BJ (cell line): ENCODE data around the gene CRIM1. TPM values are rescaled to one million over a fixed set of nuclear protein-coding genes. Genes with fewer than 3 reads are reported as not detected.

ENCODE experiments used
- CTCF ChIA-PET: fragments of 350-600 bp; formaldehyde crosslinking; extraction: SDS; loops from one replicate; lab custom pipeline; 2021; ENCODE audit warnings: antibody characterized with exemption, inconsistent platforms; lab: Yijun Ruan, JAX
- POLR2A ChIA-PET: fragments of 300-600 bp; sonication (Branson Sonifier 250); formaldehyde crosslinking; extraction: SDS; loops from one replicate; lab custom pipeline; 2021; ENCODE audit warnings: antibody characterized with exemption; lab: Charles Lee
- DNase-seq: peaks from one replicate; pipeline ENCODE4 v3.0.0-alpha.2; 2011; ENCODE audit warnings: low read depth
- H3K27me3 ChIP-seq: 2 replicates; pipeline ENCODE4 v1.6.0; 2011; ENCODE audit warnings: low read length; ENCODE audit not compliant: control insufficient read depth, insufficient read depth
- H3K36me3 ChIP-seq: 2 replicates; pipeline ENCODE4 v1.5.1; 2011; ENCODE audit warnings: low read length; ENCODE audit not compliant: control insufficient read depth, insufficient read depth
- H3K4me3 ChIP-seq: 2 replicates; pipeline ENCODE4 v1.5.1; 2011; ENCODE audit warnings: low read depth, mild to moderate bottlenecking, control low read depth, low read length
- polyA plus RNA-seq: library from polyadenylated mRNA; depleted of rRNA; stranded (reverse); fragments of >200 nt; gene quantifications from 2 replicates; pipeline ENCODE4 v1.2.3, GENCODE V29; 2011
- TF ChIP-seq, protein P1 (sequence below): IDR thresholded peaks from 2 replicates; pipeline ENCODE4 v1.5.1; 2011; ENCODE audit warnings: low read depth, mild to moderate bottlenecking, control low read depth, inconsistent platforms, low read length, moderate library complexity; ENCODE audit not compliant: insufficient read depth

The CRIM1 gene
- polyA plus RNA-seq, 1 experiment, result 729 TPM

DNA sequence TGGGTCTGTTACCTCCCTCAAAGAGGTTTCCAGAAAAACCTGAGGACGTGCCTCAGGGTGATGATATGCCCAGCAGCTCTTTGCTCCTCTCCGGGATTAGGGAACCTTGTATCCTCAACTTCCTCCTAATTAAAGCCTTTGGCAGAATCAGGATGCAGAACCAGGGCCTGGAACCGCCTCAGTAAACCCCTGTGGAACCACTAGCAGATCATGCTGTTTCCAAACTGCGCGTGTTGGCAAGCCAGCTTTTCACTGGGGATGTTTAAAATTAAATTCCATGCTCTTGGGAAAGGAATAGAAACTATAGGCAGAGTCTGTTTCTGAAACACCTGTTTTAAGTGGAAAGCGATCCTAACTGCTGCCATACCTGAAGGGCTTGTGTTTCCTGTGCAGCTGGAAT is 26.4 kb downstream of the CRIM1 start:
- TF ChIP-seq, protein P1, sequence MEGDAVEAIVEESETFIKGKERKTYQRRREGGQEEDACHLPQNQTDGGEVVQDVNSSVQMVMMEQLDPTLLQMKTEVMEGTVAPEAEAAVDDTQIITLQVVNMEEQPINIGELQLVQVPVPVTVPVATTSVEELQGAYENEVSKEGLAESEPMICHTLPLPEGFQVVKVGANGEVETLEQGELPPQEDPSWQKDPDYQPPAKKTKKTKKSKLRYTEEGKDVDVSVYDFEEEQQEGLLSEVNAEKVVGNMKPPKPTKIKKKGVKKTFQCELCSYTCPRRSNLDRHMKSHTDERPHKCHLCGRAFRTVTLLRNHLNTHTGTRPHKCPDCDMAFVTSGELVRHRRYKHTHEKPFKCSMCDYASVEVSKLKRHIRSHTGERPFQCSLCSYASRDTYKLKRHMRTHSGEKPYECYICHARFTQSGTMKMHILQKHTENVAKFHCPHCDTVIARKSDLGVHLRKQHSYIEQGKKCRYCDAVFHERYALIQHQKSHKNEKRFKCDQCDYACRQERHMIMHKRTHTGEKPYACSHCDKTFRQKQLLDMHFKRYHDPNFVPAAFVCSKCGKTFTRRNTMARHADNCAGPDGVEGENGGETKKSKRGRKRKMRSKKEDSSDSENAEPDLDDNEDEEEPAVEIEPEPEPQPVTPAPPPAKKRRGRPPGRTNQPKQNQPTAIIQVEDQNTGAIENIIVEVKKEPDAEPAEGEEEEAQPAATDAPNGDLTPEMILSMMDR, result no peak
- H3K27me3 ChIP-seq, result no peaks in the 10 kb centered on the region
- no peak overlapping the region for H3K4me3 ChIP-seq
- DNase-seq, result no peak
- POLR2A ChIA-PET, result no interaction called here
- CTCF ChIA-PET, result interaction anchor here (0.6 to 0.9 kb wide), 2 partner anchors 113 to 122 kb away, joined by 3 read pairs; no protein-coding TSS in a partner anchor
- peaks cover 9% of the 10 kb centered on the region for H3K36me3 ChIP-seq

DNA sequence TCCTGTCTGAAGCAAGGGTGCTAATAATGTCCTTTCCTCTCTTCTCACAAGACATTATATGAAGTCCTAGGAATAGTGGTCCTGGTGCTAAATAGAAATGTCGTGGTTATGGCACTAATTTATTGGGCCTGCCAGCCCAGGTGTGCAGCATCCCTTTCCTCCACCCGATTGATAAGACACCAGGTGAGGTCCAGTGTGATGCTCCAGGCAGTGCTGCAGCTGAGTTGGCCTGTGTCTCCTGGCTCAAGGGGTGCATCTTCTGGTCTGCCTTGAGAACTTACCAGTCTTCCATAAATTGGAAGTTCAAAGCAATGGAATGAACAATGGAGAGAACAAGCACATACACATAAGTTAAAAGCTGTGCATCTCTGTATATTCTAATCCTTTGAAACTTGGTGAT is 26.9 kb downstream of the CRIM1 start:
- ChIA-PET CTCF (interaction anchor here (1.5 kb wide), 1 partner anchor 11 kb away, joined by 4 read pairs; no protein-coding TSS in a partner anchor), POLR2A (no interaction called here)
- Histone ChIP-seq H3K27me3 (no peaks in the 10 kb centered on the region), H3K36me3 (peaks cover 9% of the 10 kb centered on the region), H3K4me3 (no peak overlapping the region)
- no peak for DNase-seq
- TF ChIP-seq, protein P1, result no peak

DNA sequence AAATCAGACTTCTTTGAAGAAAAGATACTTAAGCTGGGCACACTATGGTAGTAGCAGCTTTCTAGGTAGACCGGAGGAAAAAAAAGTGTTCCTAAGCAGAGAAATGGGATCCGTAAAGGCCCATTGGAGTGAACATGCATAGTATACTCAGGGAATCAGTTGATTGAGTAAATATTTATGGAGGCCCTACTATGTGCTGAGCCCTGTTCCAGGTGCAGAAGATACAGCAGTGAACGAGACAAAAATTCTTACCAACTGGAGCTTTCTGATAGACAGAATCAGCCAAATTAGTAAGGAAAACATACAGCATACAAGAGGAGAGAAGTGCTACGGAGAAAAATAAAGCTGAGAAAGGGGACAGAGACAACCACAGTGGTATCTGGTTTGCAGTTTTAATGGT is 28.1 kb downstream of the CRIM1 start:
- DNase-seq, result no peak
- peaks cover 11% of the 10 kb centered on the region for H3K36me3 ChIP-seq
- CTCF ChIA-PET, result interaction anchor here (1.5 kb wide), 1 partner anchor 9 kb away, joined by 4 read pairs; no protein-coding TSS in a partner anchor
- H3K27me3 ChIP-seq, result no peaks in the 10 kb centered on the region
- H3K4me3 ChIP-seq, result no peak overlapping the region
- POLR2A ChIA-PET, result interaction anchor here (0.5 to 0.6 kb wide), 2 partner anchors 9 to 12 kb away, joined by 3 to 4 read pairs; no protein-coding TSS in a partner anchor
- TF ChIP-seq, protein P1, result no peak

DNA sequence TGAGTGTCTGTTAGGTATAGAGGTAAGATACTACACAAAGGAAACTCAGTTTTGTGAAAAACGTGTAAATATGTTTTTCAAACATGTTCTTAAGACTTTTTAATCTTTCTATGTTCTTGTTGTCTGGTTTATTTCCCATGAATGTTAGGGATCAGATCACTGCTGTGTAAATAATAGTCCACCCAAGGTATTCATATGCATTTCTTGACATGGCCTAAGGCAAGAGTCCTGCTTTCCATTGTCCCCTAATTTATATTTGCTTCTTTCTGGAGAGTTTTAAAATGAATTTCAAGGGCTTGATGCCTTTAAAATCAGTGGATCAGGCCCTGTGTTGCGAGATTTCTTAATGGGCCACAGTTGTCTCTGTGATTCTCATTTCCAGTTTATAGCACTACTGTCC is 28.9 kb downstream of the CRIM1 start:
- Histone ChIP-seq H3K36me3 (peaks cover 11% of the 10 kb centered on the region), H3K27me3 (no peaks in the 10 kb centered on the region), H3K4me3 (no peak overlapping the region)
- CTCF ChIA-PET, result no interaction called here
- POLR2A ChIA-PET, result no interaction called here
- TF ChIP-seq, protein P1, result no peak
- DNase-seq, result no peak

DNA sequence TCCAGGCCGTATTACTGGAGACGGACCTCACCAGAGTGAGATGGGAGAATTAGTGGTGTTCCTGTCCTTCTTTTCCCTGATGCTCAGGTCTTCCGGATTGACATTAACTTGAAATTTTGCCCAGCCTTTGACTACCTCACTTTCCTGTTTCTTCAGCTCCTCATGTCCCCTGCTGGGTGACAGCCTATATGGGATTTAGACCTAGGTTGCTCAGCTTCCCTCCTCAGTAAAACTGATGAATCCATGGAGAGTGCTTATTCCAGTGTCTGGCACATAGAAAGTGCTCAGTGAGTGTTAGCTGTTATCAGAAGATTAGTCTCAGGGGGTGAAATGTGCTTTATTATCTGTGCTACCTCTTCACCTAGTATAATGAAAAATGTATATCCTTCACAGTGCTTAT is 30.0 kb downstream of the CRIM1 start:
- Histone ChIP-seq H3K27me3 (no peaks in the 10 kb centered on the region), H3K36me3 (peaks cover 10% of the 10 kb centered on the region), H3K4me3 (no peak overlapping the region)
- ChIA-PET CTCF (interaction anchor here (1.2 kb wide), 1 partner anchor 33 kb away, joined by 3 read pairs; no protein-coding TSS in a partner anchor), POLR2A (no interaction called here)
- TF ChIP-seq, protein P1, result no peak
- DNase-seq, result no peak
